ENCODE measurements around the gene NDE1.

GRCh38 chr16:15682105-15682570 is 32.1 kb downstream of the NDE1 start:
- TF ChIP-seq CTCF (IDR thresholded peaks at IDR 0.05) (peak in 5 of 7 experiments; percentile 18 to 49 (median 31)), POLR2A (IDR thresholded peaks at IDR 0.05) (no peak)
